Hematopoietic multipotent progenitor cell treated with erythropoietin and hydrocortisone succinate and interleukin-3 and kit ligand, for 6 days (in vitro differentiated cells): Measurements from ENCODE around the gene TEDC2.
"Not testable (repeated sequence)": the region's sequence is repeated elsewhere in the genome, so short reads cannot be mapped to it uniquely, and the experiment has no call there.

Experiments
- DNase-seq: peaks from one replicate; pipeline ENCODE4 v3.0.0-alpha.2; 2015

TEDC2 gene

DNA sequence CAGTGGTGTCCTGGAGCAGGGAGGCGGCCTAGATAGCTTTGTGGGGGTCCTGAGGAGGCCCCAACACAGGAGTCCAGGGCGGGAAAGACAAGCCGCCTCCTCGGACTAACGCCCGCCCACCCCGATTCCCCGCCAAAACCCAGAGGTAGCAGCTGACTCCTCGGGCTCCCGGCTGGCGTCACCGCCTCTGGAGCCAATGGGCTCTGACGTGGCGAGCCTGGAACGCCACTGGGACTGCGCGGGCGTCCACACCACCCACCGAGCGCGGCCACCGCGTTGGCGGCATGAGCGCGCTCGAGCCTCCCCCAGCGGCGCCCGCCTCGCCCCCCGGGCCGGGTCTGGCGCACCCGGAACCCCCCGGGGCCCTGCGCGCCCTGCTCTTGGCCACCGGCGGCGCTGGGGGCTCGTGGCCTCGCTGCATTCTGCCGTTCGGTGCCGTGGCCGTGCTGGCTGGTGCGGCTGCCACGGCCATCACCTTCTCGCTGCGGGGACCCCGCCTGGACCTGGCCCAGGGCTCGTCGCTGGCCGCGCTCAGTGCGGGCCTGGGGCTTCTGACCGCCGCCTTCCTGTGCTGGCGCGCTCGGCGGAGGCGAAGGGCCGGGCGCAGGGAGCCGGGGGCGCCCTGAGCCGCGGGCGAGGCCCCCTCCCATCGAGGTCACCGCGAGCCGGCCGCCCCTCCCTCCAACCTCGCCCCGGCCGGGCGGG is 7.8 kb downstream of the TEDC2 start:
- peak; percentile 89 for DNase-seq

DNA sequence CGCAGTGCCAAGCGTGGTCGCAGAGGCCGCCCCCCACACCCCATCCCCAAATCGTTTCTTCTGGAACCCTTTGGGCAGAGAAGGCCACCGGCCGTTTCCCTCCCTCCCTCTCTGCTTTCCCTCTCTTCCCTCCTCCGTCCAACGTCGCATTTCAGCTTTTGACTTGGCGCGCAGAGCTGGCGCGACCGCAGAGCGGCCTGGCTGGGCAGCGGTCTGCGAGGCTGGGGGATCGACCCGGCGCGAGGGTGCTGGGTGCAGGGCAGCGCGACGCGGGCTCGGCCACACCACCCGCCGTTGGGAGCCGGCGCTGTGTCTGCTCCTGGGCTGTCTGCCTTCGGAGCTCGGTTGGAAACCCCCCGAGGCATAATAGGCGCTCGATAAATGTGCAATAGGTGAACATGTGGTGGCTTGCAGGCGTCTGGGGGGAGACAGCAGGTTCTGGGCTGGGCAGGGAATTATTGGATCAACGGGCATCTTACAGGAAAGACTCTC is 8.4 kb downstream of the TEDC2 start:
- peak; percentile 50 for DNase-seq

DNA sequence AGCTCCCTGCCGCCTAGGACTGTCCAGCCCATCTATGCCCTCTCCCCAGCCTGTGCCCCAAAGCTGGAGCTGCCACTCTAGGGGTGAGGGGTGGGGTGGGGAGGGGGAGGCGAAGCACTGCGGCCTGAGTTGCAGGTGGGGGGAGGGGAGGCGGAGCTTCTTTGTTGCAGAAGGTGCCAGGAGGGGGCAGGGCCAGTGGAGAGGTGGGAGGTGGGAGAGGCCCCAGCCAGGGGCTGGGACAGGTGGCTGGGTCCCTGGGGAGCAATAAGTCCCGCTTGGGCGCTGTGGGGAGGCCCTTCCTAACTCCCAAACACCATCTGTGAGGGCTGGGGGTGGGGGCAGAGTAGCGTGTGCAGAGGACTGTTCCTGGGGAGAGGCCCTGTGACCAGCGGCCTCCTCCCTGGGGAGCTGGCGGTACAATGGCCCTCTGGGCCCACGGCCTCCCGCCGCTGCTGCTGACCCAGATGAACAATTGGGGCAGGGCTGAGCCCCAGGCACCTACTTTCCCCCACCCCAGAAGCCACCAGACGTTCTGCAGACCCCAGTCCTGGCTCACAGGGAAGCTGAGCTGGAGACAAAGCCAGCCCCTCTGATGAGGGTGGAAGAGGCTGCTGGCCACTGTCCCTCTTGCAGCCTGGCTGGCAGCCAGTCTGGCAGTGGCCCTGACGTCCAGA is 9.0 kb downstream of the TEDC2 start:
- DNase-seq: peak; percentile 61

DNA sequence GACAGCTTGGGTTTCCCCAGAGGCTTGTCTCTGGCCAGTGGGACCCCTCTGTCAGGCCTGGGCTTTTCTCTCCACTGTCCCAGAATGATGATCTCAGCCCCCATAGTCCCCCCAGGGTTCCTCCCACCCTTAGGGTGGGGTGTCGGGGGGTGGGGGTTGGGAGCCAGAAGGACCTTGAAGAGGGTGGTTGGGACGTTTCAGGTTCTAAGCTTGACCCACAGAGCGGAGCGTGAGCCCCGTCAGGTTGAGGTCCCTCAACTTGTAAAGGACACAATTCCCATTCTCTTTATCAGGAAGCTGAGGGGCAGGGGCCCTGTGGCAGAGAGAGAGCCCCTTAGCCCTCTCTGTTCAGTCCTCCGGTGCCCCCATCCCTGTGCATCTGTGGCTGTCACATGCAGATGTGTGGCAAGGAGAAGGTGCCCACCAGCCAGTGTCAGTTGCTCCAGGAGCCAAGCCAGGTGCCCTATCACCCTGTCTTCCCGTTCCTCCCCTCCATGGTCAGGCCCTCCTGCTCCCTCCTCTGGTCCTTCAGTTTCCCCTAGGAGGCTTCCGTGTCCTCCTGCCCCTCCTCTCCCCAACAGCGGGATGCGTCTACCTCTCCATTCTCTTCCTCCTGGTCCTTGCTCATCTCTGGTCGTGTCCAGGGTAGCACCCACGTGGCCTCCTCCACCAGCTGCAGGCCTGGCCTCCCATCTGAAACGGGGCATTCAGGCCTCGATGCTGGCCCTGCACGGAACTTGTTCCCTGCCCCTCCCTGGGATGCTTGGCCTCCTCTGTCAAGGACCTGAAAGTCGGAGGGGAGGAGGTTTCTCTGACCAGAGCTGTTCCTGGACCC is 9.7 kb downstream of the TEDC2 start:
- peak; percentile 27 for DNase-seq

DNA sequence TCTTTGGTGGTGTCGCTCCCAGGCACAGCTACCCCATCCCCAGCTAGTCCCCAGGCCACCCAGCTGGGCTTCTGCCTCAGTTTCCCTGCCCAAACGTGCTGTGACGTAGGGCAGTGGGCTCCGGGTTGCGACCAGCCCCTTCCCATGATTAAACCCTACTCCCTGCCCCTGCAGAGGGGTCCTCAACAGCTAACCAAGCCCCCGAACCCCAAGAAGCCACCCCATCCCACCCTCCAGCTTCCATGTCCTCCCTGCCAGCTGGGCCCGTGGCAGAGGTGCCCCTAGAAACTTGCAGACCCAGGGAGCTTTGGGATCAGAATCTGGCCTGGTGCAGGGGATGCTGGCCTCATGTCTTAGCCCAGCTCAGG is 10.3 kb downstream of the TEDC2 start:
- DNase-seq: no peak

DNA sequence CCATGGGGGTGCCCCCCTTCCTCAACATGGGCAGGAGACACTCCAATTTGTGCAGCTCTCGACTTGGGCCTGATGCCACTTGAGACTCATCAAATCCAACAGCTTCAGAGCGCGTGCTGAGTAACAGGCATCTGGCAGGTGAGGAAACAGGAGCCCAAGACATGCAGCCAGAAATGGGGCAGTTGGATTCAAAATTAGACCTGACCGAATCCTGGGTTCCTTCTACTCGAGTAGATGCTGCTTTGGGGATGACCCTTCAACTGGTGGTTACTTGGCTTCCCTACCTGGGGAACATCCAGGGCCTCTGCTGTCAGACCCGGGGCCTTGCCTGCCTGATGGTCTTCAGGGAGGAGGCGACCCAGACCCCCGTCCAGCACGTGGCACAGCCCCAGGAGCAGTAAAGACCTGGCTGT is 10.7 kb downstream of the TEDC2 start:
- peak; percentile 44 for DNase-seq

DNA sequence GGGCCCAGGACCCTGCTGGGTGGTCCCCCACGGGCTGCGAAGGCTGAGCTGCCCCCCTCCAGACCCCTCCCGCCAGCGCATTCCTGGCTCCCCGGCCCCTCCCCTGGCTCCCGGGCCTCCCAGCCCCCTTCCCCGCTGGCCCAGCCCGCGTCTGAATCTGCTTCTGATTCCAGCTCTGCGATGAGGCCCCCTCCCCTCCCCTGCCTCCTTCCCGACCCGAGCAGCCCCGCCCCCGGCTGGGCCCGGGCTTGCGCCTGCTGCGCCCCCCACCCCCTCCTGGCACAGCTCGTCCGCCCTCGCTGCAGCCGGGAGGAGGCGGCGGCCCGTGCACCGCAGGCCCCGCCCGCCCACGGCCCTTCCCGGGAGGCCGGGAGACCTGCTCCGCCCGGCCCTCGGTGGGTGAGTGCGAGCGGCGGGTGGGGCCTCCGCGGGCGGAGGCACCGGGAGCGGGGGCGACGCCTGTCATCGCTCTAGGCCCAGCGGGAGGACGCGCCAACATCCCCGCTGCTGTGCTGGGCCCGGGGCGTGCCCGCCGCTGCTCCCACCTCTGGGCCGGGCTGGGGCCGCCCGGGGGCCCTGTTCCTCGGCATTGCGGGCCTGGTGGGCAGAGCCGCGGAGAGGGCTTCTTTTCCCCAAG is 11.2 kb downstream of the TEDC2 start, which contains the start of gene NTN3:
Gene NTN3 (plus strand): TSS at position 282 of the 637 bp plus-strand sequence. CDS start 405 bp downstream, outside the sequence.
- peak; percentile 61 for DNase-seq

DNA sequence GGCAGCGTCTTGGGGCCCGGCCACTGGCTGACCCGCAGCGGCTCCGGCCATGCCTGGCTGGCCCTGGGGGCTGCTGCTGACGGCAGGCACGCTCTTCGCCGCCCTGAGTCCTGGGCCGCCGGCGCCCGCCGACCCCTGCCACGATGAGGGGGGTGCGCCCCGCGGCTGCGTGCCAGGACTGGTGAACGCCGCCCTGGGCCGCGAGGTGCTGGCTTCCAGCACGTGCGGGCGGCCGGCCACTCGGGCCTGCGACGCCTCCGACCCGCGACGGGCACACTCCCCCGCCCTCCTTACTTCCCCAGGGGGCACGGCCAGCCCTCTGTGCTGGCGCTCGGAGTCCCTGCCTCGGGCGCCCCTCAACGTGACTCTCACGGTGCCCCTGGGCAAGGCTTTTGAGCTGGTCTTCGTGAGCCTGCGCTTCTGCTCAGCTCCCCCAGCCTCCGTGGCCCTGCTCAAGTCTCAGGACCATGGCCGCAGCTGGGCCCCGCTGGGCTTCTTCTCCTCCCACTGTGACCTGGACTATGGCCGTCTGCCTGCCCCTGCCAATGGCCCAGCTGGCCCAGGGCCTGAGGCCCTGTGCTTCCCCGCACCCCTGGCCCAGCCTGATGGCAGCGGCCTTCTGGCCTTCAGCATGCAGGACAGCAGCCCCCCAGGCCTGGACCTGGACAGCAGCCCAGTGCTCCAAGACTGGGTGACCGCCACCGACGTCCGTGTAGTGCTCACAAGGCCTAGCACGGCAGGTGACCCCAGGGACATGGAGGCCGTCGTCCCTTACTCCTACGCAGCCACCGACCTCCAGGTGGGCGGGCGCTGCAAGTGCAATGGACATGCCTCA is 12.0 kb downstream of the TEDC2 start:
- peak; percentile 30 for DNase-seq

DNA sequence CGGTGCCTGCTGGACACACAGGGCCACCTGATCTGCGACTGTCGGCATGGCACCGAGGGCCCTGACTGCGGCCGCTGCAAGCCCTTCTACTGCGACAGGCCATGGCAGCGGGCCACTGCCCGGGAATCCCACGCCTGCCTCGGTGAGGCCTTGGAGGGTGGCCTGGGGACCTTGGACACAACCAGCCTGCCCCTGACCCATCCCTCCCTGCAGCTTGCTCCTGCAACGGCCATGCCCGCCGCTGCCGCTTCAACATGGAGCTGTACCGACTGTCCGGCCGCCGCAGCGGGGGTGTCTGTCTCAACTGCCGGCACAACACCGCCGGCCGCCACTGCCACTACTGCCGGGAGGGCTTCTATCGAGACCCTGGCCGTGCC is 12.6 kb downstream of the TEDC2 start:
- DNase-seq: no peak

DNA sequence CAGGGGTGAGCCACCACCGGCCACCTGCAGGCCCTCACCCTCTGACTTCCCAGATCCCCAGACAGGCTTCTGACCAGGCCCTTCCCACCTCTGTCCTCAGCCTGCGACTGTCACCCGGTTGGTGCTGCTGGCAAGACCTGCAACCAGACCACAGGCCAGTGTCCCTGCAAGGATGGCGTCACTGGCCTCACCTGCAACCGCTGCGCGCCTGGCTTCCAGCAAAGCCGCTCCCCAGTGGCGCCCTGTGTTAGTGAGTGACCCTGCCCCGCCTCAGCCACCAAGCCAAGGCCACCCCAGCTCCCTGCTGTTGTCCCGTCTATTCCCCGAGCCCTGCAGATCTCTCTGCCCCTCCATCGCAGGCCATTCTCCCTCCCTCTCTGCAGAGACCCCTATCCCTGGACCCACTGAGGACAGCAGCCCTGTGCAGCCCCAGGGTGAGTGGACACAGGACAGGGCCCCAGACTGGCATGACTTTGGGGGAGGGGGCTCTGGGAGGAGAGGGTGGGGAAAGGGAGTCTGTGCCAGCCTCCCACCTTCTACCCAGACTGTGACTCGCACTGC is 13.1 kb downstream of the TEDC2 start:
- no peak for DNase-seq

DNA sequence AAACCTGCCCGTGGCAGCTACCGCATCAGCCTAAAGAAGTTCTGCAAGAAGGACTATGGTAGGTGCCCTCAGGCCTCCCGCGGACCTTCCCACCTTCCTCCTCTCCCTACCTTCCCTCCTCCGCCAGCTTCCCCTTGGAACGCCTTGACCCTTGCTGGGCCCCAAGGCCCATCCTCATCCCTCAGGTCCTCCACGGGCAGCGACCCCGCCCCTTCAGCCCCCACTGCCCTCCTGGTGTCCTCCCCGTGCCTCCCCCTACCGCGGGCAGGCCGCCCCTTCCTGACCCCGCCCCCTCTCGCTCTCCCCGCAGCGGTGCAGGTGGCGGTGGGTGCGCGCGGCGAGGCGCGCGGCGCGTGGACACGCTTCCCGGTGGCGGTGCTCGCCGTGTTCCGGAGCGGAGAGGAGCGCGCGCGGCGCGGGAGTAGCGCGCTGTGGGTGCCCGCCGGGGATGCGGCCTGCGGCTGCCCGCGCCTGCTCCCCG is 13.6 kb downstream of the TEDC2 start:
- peak; percentile 32 for DNase-seq

DNA sequence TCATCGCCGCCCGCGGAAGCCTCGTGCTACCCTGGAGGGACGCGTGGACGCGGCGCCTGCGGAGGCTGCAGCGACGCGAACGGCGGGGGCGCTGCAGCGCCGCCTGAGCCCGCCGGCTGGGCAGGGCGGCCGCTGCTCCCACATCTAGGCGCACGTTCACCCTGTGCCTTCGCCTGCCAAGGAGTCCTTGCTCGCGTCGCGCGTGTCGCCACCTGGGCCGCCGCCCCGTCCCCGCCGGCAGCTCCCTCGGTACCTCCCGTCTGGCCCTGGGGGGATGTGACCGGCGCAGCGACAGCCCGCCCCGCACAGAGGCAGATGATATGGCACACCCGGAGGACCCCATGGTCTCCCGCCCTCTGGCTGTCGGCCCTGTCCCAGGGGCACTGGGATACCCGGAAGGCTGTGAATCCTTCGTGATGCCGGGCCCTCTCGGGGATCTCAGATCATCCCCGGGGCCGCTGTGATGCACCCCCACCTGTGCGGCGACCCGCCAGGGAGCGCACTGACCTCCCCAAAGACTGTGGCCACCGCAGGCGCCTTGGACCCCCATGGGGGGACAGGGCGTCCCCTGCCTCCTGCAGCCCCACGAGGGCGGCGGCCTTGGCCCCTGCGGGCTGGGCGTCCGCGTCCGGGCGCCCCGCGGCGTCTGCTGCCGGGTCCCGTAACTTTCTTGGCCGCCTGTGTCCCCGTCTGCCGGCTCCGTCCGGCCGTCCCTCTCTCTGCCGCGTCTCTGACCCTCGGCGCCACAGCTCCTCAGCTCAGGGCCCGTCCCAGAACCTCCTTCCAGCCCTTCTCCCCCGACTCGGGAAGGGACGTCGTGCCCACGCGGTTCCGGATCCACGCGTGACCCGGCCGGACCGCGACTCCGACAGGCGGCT is 14.3 kb downstream of the TEDC2 start:
- DNase-seq: peak; percentile 75

DNA sequence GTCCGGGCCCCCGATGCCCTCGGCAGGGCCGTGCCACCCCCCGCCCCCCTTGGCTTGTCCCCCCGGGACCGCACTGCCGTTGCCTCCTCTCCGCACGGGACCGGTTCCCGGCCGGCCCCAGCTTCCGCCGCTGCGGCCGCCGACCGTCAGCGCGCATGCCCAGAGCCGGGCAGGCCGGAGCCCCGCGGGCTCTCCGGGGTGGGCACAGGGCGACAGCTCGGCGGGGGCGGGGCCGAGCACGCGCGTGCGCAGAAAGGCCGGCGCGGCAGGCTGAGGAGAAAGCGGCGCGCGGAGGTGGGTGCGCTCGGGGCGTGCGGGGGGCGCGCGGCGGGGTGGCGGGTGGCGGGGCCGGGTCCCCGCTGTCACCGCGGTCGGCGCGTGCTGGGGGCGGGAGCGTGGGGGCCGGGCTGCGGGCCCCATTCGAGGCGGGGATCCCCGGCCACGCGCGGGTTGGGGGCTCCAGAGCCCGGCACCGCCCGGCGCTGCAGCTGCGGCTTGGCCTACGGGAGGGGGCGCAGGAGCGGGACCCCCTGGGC is 15.0 kb downstream of the TEDC2 start, which contains the start of gene TBC1D24:
Gene TBC1D24 (plus strand): TSS at position 251 of the 536 bp plus-strand sequence. CDS start 21,022 bp downstream, outside the sequence.
- DNase-seq: peak; percentile 90

DNA sequence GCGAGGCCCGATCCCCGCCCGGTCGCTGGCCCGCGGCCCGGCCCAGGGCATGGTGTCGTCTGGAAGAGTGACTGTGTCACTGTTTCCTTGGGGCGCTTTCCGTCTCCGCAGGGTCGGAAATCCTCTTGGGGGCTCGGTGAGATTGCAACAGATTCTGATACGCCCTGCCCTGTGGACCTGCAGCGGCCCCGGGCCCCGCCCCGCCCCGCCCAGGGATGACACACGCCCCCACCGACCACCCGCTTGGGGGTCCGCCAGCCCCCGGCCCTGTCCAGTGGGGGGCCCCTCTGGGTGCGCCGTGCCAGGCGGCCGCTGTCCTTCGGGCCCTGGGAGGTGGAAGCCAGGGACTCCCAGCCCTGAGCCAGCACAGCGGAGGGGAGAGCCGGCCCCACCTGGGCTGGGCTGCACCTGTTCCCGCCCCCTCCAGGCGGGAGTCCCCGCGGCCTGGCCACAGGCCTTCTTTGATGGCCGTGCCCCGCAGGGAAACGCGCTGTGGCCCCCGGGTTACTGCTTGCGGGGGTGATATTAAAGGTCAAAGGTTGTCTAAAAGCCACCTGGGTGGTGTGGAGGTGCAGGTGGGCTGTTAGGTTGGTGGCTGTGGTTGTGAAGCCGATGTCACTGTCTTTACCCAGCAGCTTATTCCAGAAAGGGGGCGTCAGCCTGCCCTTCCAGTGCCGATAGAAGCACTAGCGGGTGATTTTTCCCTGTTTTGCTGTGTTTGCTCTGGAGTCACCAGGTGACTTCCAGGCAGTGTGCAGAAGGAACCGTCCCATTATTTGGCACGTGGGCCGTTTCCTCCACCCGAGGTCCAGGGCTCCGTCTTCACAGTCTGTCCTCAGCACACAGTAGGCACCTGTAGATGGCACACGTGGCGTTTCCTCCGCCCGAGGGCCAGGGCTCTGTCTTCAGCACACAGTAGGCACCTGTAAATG is 15.8 kb downstream of the TEDC2 start:
- peak; percentile 66 for DNase-seq

DNA sequence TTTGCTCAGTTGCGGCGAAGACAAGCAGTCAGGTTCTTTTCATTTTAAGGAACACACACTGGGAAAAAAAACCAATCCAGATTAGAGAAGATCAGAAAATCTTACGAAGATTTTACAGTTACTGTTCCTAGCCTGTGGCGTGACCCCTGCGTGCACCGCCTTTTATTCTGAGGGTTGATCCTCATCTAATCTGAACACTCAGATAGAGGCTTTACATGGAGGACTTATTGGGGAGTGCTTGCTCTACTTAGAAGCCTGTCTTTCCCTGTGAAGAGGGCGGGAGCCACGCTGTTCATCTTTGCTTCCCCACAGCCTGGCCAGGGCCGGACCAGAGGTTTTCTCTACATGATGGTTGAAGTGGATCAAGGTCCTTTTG is 16.4 kb downstream of the TEDC2 start:
- no peak for DNase-seq

DNA sequence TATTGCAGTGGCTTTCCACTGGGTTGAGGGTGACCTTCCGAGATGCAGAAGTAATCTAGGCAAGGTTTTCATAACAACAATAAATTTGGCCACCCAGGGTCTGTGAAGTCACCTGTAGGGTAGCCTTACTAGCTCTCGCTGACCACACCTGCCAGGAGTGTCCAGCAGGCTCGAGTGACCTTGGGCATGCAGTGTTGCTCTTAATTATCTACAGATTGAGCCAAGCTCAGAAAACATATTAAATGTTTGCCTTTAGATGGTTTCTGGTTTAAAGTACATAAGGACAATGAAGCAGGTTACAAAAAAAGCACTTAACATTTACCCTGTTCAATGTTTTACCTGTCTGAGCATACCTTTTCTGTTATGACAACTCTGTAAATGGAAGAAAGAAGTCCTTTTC is 16.8 kb downstream of the TEDC2 start:
- DNase-seq: no peak

DNA sequence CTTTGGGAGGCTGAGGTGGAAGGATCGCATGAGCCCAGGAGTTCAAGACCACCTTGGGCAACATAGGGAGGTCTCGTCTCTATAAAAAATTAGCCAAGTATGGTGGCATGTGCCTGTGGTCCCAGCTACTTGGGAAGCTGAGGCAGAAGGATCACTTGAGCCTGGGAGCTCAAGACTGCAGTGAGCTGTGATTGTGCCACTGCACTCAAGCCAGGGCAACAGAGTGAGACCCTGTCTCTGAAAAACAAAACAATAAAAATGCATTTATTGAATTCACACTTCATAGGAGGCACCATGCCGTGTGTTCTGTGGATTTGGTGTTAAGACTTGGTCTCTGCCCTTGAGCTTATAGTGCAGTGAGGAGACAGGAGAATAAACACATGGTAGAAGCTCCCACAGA is 17.4 kb downstream of the TEDC2 start:
- DNase-seq: no peak

DNA sequence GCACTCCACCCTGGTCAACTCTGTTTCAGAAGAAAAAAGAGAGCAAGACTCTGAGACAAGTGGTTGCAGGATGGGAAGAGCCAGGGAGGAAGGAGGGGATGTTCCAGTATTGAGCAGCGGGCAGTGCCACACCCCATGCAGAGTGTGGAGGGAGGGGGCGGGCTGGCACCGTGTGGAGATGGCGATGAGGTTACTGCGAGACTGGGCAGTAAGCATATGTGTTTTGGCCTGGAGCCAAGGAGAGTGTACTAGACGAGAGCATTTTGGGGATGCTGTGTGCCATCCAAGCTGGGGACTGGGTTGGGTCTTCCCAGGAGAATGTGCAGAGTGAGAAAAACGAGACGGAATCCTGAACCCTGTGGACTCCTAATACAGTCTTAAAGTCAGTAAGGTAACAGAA is 18.4 kb downstream of the TEDC2 start:
- peak; percentile 76 for DNase-seq

DNA sequence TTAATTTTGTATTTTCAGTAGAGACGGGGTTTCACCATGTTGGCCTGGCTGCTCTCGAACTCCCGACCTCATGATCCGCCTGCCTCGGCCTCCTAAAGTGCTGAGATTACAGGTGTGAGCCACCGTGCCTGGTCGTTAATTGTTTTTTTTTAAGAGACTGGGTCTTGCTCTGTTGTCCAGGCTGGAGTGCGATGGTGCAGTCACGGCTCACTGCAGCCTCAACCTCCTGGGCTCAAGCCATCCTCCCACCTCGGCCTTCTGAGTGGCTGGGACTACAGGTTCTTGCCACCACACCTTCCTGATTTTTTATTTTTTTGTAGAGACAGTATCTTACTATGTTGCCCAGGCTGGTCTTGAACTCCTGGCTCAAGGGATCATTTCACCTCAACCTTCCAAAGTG is 20.1 kb downstream of the TEDC2 start:
- DNase-seq: not testable (repeated sequence)
